Suprapubic skin (tissue), 4 donors: ENCODE measurements around the gene MAP2K1. TPM values are rescaled to one million over a fixed set of nuclear protein-coding genes. Genes with fewer than 3 reads are reported as not detected.

Experiments
- DNase-seq, 2 donors: peaks; one replicate each; pipeline ENCODE4 v3.0.0-alpha.2; 2019; ENCODE audit warnings: low spot score in 2 of 2
- H3K27ac ChIP-seq: fragments of 200-600 bp; sonication (generic); one replicate; pipeline ENCODE4 v1.5.1; 2019
- H3K27me3 ChIP-seq: fragments of 200-600 bp; sonication (generic); one replicate; pipeline ENCODE4 v1.5.1; 2019
- H3K36me3 ChIP-seq: fragments of 200-600 bp; sonication (generic); one replicate; pipeline ENCODE4 v1.5.1; 2019
- H3K4me1 ChIP-seq: fragments of 200-600 bp; sonication (generic); one replicate; pipeline ENCODE4 v1.5.1; 2019
- H3K4me3 ChIP-seq: fragments of 200-600 bp; sonication (generic); one replicate; pipeline ENCODE4 v1.5.1; 2019; ENCODE audit warnings: mild to moderate bottlenecking
- H3K9me3 ChIP-seq: fragments of 200-600 bp; sonication (generic); one replicate; pipeline ENCODE4 v1.5.1; 2019
- CTCF ChIP-seq, 2 donors: fragments of 200-600 bp in 1 of 2; fragments of 450-650 bp in 1 of 2; sonication (generic) in 1 of 2; IDR thresholded peaks; one replicate each; pipeline ENCODE4 v1.5.1; 2016 to 2019; ENCODE audit warnings: antibody characterized with exemption in 2 of 2, mild to moderate bottlenecking in 1 of 2, moderate library complexity in 1 of 2
- EP300 ChIP-seq: sonication (generic); formaldehyde crosslinking; IDR thresholded peaks from one replicate; pipeline ENCODE4 v1.6.1; 2017; ENCODE audit warnings: antibody characterized with exemption
- POLR2A ChIP-seq, 2 donors: fragments of 450-650 bp; IDR thresholded peaks; one replicate each; pipeline ENCODE4 v1.6.1; 2017; ENCODE audit warnings: antibody characterized with exemption in 2 of 2, mild to moderate bottlenecking in 2 of 2, moderate library complexity in 2 of 2
- POLR2AphosphoS5 ChIP-seq, 3 donors: sonication (generic); formaldehyde crosslinking; IDR thresholded peaks; one replicate each; pipeline ENCODE4 v1.6.1; 2017; ENCODE audit warnings: antibody characterized with exemption in 3 of 3
- WGBS: methylation state at CpG from one replicate; pipeline ENCODE4 v1.1.5; 2018; 5-methylcytosine and 5-hydroxymethylcytosine counted together
- total RNA-seq, 4 donors: library from RNA; depleted of rRNA; stranded (reverse); fragments of >200 nt; gene quantifications; one replicate each; pipeline ENCODE4 v1.1.0, GENCODE V29; 2016

MAP2K1 gene
- total RNA-seq, 4 donors from 2014 or later: 23.6 to 31.0 (median 27.9) TPM

DNA sequence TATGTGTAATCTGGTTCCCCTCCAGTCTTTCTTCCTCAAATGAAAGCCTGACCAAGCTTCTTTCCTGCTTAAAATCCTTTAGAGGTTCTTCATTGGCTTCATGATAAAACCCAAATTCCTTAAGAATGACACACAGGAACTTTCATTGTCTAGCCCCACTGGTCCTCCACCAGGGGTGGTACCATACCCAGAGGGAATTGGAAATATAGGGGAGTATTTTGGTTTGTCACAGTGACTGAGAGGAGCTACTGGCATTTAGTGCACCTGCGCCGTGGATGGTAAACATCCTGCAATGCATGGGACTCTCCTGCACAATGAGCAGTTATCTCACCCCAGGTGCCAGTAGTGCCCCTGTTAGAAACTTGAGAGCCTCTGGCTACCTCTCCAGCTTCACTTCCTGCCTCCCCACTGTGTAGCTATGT lies 129.2 kb downstream of the MAP2K1 start:
- DNase-seq: no peak

DNA sequence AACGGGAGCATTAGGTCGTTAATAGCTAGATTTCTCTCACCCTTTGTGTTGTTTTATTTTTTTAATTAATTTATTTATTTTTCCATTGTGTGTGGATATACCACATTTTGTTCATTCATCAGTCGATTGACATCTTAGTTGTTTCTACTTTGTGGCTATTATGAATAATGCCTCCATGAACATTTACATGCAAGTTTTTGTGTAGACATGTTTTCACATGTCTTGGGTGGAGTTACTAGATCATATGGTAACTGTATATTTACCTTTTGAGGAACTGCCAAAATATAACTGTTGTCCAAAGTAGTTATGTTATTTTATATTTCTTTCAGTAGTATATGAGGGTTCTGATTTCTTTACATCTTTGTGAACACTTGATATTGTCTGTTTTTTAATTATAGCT lies 137.2 kb downstream of the MAP2K1 start:
- no peak overlapping the region for H3K4me3 ChIP-seq
- H3K27me3 ChIP-seq: no peaks in the 10 kb centered on the region
- no peak overlapping the region for H3K27ac ChIP-seq
- no peaks in the 10 kb centered on the region for H3K4me1 ChIP-seq
- DNase-seq: no peak
- no peaks in the 10 kb centered on the region for H3K9me3 ChIP-seq
- TF ChIP-seq CTCF (IDR thresholded peaks at IDR 0.05): no peak
- TF ChIP-seq EP300: no peak
- no peak for TF ChIP-seq POLR2AphosphoS5 (IDR thresholded peaks at IDR 0.05)
- no peak for TF ChIP-seq POLR2A (IDR thresholded peaks at IDR 0.05)
- 79% methylated on average over 3 of the region's 3 CpGs for WGBS
- H3K36me3 ChIP-seq: no peaks in the 10 kb centered on the region

More for the DNA sequence above, 129.2 kb downstream of the MAP2K1 start:
- Histone ChIP-seq H3K4me3 (no peak overlapping the region), H3K27me3 (no peaks in the 10 kb centered on the region), H3K36me3 (peaks cover 14% of the 10 kb centered on the region), H3K4me1 (no peaks in the 10 kb centered on the region), H3K27ac (no peak overlapping the region), H3K9me3 (no peaks in the 10 kb centered on the region)
- 86% methylated on average over 2 of the region's 2 CpGs for WGBS
- TF ChIP-seq POLR2AphosphoS5 (IDR thresholded peaks at IDR 0.05): no peak
- no peak for TF ChIP-seq POLR2A (IDR thresholded peaks at IDR 0.05)
- TF ChIP-seq CTCF (IDR thresholded peaks at IDR 0.05): no peak
- TF ChIP-seq EP300: no peak

DNA sequence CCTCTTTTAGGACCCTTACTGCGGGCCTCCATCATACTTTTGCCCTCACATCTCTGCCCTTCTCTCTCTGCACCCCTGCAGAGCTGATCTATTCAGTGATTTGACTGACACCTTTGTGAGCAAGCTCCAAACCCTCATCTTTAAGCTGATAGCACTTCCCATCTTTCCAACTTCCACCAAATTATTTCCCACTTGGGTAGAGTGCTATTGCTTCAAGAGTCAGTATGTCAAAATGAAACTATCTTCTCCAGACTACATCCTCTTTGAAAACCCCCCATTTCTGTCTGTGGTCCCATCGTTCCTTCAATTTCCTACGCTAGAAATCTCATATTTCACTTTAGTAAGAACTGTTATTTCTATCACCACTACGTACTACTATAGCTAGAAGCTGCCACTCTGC lies 138.1 kb downstream of the MAP2K1 start:
- H3K9me3 ChIP-seq: no peaks in the 10 kb centered on the region
- no peak overlapping the region for H3K27ac ChIP-seq
- 90% methylated on average over 4 of the region's 4 CpGs for WGBS
- H3K36me3 ChIP-seq: no peaks in the 10 kb centered on the region
- TF ChIP-seq POLR2A (IDR thresholded peaks at IDR 0.05) (no peak), EP300 (no peak), POLR2AphosphoS5 (IDR thresholded peaks at IDR 0.05) (no peak), CTCF (IDR thresholded peaks at IDR 0.05) (no peak)
- H3K4me1 ChIP-seq: no peaks in the 10 kb centered on the region
- DNase-seq: no peak
- H3K4me3 ChIP-seq: no peak overlapping the region
- H3K27me3 ChIP-seq: no peaks in the 10 kb centered on the region

- WGBS: 95% methylated on average over 9 of the region's 9 CpGs
- peaks cover 16% of the 10 kb centered on the region for H3K36me3 ChIP-seq
These were observed 148.3 kb downstream of the MAP2K1 start for GRCh38 chr15:66535056-66535455.

More at GRCh38 chr15:66535056-66535455, 148.3 kb downstream of the MAP2K1 start:
- Histone ChIP-seq H3K27me3 (no peaks in the 10 kb centered on the region), H3K9me3 (no peaks in the 10 kb centered on the region), H3K4me3 (no peak overlapping the region), H3K4me1 (no peaks in the 10 kb centered on the region), H3K27ac (no peak overlapping the region)
- DNase-seq: no peak
- TF ChIP-seq EP300: no peak
- no peak for TF ChIP-seq POLR2A (IDR thresholded peaks at IDR 0.05)
- no peak for TF ChIP-seq CTCF (IDR thresholded peaks at IDR 0.05)
- TF ChIP-seq POLR2AphosphoS5 (IDR thresholded peaks at IDR 0.05): no peak

Other genes starting within 250 kb of the MAP2K1 start
- gene MEGF11, start 133.2 kb upstream of the MAP2K1 start, total RNA-seq: 1 to 10 TPM; 2.4 to 8.5 (median 4.3) TPM
- gene DIS3L, start 93.3 kb upstream of the MAP2K1 start, total RNA-seq: 10 to 100 TPM; 15.8 to 26.1 (median 21.2) TPM
- 1 to 10 TPM; 4.8 to 8.2 (median 7.0) TPM for gene TIPIN, start 30.2 kb upstream of the MAP2K1 start, total RNA-seq
- gene SNAPC5, start 110.8 kb downstream of the MAP2K1 start, total RNA-seq: 10 to 100 TPM in 3 of 4 donors, 1 to 10 TPM in 1; 9.9 to 26.8 (median 17.3) TPM
- 1,000 to 10,000 TPM; 3,240 to 5,495 (median 4,865) TPM for gene RPL4, start 117.9 kb downstream of the MAP2K1 start, total RNA-seq
- 1 to 10 TPM; 4.7 to 8.9 (median 5.1) TPM for gene ZWILCH, start 118.4 kb downstream of the MAP2K1 start, total RNA-seq
- under 1 TPM in 1 of 4 donors, not detected in 3; 0.23 TPM for gene LCTL, start 179.1 kb downstream of the MAP2K1 start, total RNA-seq